ENCODE results near the gene ITGA2B.

Gene ITGA2B

DNA sequence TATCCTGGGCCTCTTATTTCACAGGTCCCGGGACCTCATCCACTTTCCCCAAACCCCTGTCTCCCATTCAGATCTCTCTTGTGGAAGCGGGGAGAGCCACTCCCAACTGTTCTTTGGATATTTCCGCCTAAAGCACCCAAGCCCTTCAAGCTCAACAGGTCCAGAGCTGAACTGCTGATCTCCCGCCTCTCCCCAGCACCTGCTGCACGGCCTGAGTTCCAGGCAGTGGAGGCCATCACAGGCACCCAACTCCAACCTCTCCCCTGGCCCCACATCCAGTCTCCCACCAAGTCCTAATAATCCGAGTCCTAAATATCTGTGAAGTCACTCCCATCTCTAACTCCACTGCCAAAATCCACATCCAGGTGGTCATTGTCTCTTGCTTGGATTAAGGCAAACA, 6.5 kb downstream of the ITGA2B start:
- no peak for TF ChIP-seq ZFX (IDR thresholded peaks at IDR 0.05; ENCODE audit: borderline replicate concordance)
- TF ChIP-seq, protein P1, sequence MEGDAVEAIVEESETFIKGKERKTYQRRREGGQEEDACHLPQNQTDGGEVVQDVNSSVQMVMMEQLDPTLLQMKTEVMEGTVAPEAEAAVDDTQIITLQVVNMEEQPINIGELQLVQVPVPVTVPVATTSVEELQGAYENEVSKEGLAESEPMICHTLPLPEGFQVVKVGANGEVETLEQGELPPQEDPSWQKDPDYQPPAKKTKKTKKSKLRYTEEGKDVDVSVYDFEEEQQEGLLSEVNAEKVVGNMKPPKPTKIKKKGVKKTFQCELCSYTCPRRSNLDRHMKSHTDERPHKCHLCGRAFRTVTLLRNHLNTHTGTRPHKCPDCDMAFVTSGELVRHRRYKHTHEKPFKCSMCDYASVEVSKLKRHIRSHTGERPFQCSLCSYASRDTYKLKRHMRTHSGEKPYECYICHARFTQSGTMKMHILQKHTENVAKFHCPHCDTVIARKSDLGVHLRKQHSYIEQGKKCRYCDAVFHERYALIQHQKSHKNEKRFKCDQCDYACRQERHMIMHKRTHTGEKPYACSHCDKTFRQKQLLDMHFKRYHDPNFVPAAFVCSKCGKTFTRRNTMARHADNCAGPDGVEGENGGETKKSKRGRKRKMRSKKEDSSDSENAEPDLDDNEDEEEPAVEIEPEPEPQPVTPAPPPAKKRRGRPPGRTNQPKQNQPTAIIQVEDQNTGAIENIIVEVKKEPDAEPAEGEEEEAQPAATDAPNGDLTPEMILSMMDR (IDR thresholded peaks at IDR 0.05): no peak
- H3K27ac ChIP-seq: no peak overlapping the region

DNA sequence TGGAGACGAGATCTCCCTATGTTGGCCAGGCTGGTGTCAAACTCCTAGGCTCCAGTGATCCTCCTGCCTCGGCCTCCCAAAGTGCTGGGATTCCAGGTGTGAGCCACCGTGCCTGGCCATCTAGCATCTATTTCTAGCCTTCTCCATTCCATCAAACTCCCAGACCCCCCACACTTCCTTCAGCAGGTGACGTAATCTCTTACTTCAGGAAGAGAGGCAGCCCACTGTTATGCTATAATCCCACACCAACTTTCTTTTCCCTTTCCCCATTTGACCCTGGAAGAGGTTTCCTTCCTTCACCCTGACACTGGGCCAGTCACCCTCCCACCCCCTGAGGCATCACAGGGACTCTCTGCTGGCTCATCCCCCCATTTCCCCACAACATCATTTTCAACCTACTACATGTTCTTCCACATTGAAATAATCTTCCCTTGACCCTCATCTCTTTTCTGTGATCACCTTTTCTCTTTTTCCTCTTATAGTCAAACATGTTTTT, 7.6 kb downstream of the ITGA2B start:
- no peak overlapping the region for H3K27ac ChIP-seq
- TF ChIP-seq, protein P1 (IDR thresholded peaks at IDR 0.05): no peak
- TF ChIP-seq ZFX (IDR thresholded peaks at IDR 0.05; ENCODE audit: borderline replicate concordance): no peak

DNA sequence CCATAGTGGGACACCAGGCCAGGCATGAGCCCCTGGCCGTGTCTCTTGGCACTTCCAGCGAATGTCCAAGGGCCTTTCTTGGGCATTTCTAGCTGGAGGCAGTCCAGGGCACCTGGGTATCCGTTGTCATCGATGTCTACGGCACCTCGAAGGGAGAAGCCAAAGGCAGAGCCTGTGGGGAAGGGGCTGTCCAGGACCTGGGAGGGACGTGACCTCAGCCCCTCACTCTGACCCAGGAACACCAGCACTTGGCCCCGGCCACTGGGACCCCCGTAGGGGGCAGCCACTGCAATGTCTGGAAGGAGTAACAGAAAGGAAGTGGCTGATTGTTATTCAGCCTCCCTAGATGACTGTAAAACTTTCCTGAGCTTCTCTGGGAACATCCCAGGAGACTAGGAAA, 8.7 kb downstream of the ITGA2B start:
- TF ChIP-seq, protein P1 (IDR thresholded peaks at IDR 0.05): no peak
- no peak for TF ChIP-seq ZFX (IDR thresholded peaks at IDR 0.05; ENCODE audit: borderline replicate concordance)
- no peak overlapping the region for H3K27ac ChIP-seq

DNA sequence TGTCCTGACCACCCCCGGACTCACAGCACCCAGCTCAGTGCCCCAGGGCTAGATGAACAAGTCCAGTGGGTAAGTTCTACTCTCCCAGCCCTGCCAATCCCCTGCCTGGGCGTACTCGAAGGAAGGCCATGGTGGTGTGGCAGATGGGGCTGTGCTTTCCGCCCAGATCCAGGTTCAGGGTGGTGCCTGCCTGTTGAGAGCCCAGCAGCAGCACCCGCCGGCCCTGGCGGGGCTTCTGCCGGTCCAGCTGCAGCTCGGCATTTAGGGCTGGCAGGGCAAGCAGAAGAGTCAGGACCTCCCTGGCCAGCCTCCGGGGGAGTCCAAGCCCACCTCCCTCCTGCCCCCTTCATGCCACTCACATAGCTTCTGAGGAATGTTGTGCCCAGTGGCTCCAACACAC, 9.6 kb downstream of the ITGA2B start:
- no peak overlapping the region for H3K27ac ChIP-seq
- no peak for TF ChIP-seq ZFX (IDR thresholded peaks at IDR 0.05; ENCODE audit: borderline replicate concordance)
- TF ChIP-seq, protein P1 (IDR thresholded peaks at IDR 0.05): no peak

DNA sequence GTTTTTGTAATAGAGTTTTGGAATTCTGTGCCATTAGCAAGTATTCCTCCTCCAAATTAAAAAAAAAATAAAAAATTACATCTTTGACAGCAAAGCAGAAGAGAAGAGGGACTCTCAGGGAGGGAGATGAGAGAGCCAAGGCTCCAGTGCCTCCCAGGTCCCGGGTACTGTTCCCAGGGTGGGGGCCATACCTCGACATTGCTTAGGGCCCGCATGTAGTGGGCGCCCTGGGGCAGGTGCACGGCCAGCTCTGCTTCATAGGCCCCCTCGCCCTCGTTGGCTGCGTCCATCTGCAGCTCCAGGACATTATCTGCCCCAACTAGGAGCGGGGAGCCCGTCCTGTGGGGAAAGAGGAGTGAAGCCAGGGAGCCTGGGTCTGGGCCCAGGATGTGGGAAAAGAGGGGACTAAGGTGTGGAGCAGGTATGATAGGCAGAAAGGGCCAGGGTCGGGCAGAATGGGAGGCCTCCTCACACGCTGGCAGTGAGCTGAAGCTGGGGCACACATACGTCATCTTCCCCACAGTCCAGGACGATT, 11.2 kb downstream of the ITGA2B start:
- TF ChIP-seq, protein P1 (IDR thresholded peaks at IDR 0.05): no peak
- TF ChIP-seq ZFX (IDR thresholded peaks at IDR 0.05; ENCODE audit: borderline replicate concordance): no peak
- H3K27ac ChIP-seq: no peak overlapping the region

DNA sequence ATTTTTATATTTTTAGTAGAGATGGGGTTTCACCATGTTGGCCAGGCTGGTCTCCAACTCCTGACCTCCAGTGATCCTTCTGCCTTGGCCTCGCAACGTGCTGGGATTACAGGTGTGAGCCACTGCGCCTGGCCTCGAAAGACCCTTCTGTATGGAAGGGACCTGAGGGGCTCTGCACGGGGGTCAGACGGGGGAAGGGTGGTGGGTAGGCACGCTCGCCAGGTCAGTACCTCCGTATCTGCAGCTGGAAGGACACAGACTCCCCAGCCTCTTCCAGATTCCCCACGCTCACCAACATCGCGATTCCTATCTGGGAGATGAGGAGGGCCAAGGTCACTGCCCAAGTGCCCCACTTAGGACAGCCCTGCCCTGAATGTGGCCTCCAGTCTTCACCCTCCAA, 12.7 kb downstream of the ITGA2B start:
- H3K27ac ChIP-seq: no peak overlapping the region
- TF ChIP-seq, protein P1 (IDR thresholded peaks at IDR 0.05): no peak
- TF ChIP-seq ZFX (IDR thresholded peaks at IDR 0.05; ENCODE audit: borderline replicate concordance): no peak

DNA sequence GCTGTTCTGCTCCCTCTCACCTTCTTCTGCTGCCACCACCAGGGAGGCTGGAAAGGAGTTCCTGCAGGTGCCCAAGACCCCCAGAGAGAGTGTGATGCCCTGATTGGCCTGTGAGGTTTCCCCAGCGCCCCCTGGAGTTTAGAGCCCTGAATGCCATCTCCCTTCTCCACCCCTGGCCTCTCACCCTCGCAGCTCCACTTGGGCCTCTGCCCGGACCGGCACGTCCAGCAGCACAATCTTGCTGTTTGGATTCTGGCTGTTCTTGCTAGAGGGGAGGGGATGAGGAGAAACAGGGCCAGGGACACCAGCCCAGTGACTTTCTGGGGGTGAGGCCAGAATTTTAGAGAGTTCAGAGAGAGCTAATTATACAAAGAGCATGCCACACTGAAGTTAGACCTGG, 13.3 kb downstream of the ITGA2B start:
- TF ChIP-seq, protein P1 (IDR thresholded peaks at IDR 0.05): peak; percentile 63
- no peak for TF ChIP-seq ZFX (IDR thresholded peaks at IDR 0.05; ENCODE audit: borderline replicate concordance)
- H3K27ac ChIP-seq: no peak overlapping the region
